HG03354 (cell line): Measurements from ENCODE around the gene LAMA3.
A peak's percentile ranks its signal among the peaks of the same experiment; 100 is the strongest.

Experiments
- ATAC-seq: cut with Tn5 transposase; IDR thresholded peaks from one replicate; pipeline ENCODE4 v1.9.1; 2021; ENCODE audit warnings: mild to moderate bottlenecking; ENCODE audit not compliant: unreplicated experiment, poor library complexity, severe bottlenecking

Gene LAMA3

GRCh38 chr18:23811176-23811575 lies 121.9 kb downstream of the LAMA3 start:
- ATAC-seq, result no peak

GRCh38 chr18:23812546-23813440 lies 123.5 kb downstream of the LAMA3 start:
- no peak for ATAC-seq

GRCh38 chr18:23814991-23815614 lies 125.8 kb downstream of the LAMA3 start:
- ATAC-seq, result no peak

- ATAC-seq, result no peak
Measured at GRCh38 chr18:23816021-23816420, 126.8 kb downstream of the LAMA3 start.

GRCh38 chr18:23816740-23817139 lies 127.5 kb downstream of the LAMA3 start:
- ATAC-seq, result no peak

GRCh38 chr18:23819001-23819400 lies 129.7 kb downstream of the LAMA3 start:
- ATAC-seq, result no peak

GRCh38 chr18:23822590-23823385 lies 133.5 kb downstream of the LAMA3 start:
- ATAC-seq, result no peak

- ATAC-seq, result no peak
Measured at GRCh38 chr18:23824240-23824639, 135.0 kb downstream of the LAMA3 start.

GRCh38 chr18:23824669-23825068 lies 135.4 kb downstream of the LAMA3 start:
- no peak for ATAC-seq

GRCh38 chr18:23825496-23825895 lies 136.2 kb downstream of the LAMA3 start:
- ATAC-seq, result peak; percentile 1

- peak; percentile 61 for ATAC-seq
Measured at GRCh38 chr18:23825978-23826405, 136.7 kb downstream of the LAMA3 start.

GRCh38 chr18:23826850-23827620 lies 137.8 kb downstream of the LAMA3 start:
- ATAC-seq, result no peak

- no peak for ATAC-seq
Measured at GRCh38 chr18:23827681-23828080, 138.4 kb downstream of the LAMA3 start.

- peak; percentile 96 for ATAC-seq
Measured at GRCh38 chr18:23828426-23828825, 139.2 kb downstream of the LAMA3 start.

GRCh38 chr18:23832911-23833310 lies 143.7 kb downstream of the LAMA3 start:
- no peak for ATAC-seq

GRCh38 chr18:23833714-23834113 lies 144.5 kb downstream of the LAMA3 start:
- ATAC-seq, result no peak

- ATAC-seq, result no peak
Measured at GRCh38 chr18:23835091-23835490, 145.8 kb downstream of the LAMA3 start.

GRCh38 chr18:23835506-23835905 lies 146.3 kb downstream of the LAMA3 start:
- ATAC-seq, result no peak

GRCh38 chr18:23837591-23837990 lies 148.3 kb downstream of the LAMA3 start:
- no peak for ATAC-seq

- ATAC-seq, result no peak
Measured at GRCh38 chr18:23838233-23838632, 149.0 kb downstream of the LAMA3 start.
